Stimulated activated CD4-positive, alpha-beta T cell treated with anti-CD3 and anti-CD28 coated beads, Interleukin-1b, Interleukin-23, amount 100 ng/mL, for 1 hour (primary cell): ENCODE results near the gene SRRM5.
"Not testable (repeated sequence)": the region's sequence is repeated elsewhere in the genome, so short reads cannot be mapped to it uniquely, and the experiment has no call there.

Experiments
- DNase-seq, 2 donors: peaks; one replicate each; pipeline ENCODE4 v3.0.0-alpha.2; 2020; ENCODE audit warnings: low read depth in 2 of 2

The SRRM5 gene

DNA sequence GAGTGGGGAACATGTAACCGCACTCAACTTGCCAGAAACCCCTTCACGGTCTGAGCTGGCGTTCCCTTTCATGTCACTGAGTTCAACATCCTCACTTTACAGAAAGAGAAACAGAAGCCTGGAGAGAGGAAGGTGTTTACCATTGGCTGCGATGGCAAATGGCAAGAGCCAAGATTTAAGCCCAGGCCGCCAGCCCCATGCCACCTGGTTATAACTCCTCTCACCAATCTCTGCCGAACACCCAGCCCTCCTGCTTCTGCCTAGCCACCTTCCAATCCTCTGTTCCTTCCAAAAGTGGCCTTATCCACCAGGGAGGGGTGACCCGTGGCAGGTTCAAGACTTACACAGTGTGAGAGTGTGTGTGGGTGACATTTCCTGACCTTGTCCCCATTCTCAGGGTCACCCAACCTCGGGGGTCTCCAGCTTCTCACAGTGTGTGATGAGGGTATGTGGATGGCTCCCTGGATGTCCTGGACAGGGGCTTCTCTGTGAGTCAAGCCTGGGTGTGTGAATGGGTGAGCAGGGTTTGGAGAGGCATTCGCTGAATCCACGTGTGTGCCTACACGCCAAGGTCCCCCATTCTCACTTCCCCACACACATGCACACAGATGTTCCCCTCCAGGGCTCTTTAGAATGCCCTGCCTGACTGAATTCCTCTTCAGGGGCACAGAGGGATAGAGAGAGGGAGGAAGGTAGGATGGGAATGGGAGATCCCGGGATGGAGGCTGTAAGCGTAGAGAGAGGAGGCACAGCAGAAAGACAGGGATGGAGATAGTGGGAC lies 26.5 kb downstream of the SRRM5 start:
- DNase-seq, result no peak

DNA sequence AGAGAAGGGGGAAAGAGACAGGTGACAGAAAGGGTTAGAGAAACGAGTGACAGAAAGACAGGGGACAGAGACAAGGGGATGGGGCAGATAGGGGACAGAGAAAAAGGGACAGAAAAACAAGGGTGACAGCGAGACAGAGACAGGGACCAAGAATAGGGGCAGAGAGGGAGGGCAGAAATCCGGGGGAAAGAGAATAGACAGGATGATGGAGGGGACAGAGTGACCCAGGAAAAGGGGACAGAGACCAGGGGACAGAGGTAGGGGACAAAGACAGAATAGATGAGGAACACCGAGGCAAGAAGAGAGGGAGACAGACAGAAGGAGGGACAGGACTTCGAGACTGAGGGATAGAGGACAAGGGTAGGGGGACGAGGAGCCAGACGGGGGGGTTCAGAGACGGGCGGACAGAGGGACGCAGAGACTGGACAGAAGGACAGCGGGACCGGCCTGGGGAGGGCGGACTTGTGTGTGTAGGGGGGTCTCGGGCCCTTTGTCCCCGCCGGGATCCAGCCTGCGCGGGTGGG lies 27.2 kb downstream of the SRRM5 start:
- DNase-seq, result no peak

- peak in 1 of 2 donors; percentile 18 for DNase-seq
These were observed 27.9 kb downstream of the SRRM5 start, which contains the start of gene CADM4 for GRCh38 chr19:43639519-43640423. Gene CADM4, minus strand, starts transcription at chr19:43639850. Its CDS starts 60 bp downstream, at chr19:43639790.

DNA sequence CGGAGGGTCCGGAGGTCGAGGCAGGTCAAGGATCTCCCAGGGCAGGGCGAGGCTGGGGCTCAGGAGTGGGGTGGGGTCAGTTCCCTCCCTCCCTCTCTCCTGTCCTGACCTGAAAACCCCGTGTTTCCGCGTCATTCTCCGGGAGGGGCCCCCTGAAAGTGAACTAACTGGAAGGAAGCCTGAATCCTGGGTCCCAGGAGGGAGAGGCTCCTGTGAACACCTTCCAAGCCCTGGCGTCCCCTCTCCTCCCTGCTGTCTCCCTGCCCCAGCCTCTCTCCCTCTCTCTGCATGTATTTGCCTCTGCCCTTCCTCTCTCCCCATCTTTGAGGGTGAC lies 28.5 kb downstream of the SRRM5 start:
- no peak for DNase-seq

GRCh38 chr19:43641333-43641732 lies 29.4 kb downstream of the SRRM5 start:
- DNase-seq, result no peak

- DNase-seq, result no peak
These were observed 30.6 kb downstream of the SRRM5 start for GRCh38 chr19:43642531-43642930.

DNA sequence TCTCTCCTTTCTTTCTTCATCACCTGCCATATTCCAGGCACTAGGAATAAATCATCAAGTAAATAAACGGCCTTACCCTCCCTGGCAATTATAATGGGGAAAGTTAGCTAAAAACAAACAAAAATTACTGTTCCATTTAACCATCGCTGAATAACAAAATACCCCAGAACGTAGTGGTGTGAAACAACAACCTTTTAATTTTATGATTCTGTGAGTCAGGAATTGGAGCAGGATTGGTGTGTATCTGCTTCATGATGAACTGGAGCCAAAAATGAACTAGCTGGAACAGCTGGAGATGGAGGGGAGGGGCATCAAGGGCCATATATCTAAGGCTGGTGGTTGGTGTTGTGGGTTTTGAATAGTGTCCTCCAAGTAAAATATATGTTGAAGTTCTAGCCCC lies 31.4 kb downstream of the SRRM5 start:
- no peak for DNase-seq

DNA sequence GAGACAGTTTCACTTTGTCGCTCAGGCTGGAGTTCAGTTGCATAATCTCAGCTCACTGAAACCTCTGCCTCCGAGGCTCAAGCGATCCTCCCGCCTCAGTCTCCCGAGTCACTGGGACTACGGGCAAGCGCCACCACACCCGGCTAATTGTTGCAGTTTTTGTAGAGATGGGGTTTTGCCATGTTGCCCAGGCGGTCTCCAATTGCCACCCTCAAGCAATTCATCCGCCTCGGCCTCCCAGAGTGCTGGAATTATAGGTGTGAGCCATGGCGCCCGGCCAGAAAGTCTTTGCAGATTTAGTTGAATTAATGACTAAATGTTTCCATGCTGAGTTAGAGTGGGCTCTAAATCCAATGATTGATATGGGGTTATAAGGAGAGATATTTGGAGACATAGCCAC lies 32.3 kb downstream of the SRRM5 start:
- no peak for DNase-seq

DNA sequence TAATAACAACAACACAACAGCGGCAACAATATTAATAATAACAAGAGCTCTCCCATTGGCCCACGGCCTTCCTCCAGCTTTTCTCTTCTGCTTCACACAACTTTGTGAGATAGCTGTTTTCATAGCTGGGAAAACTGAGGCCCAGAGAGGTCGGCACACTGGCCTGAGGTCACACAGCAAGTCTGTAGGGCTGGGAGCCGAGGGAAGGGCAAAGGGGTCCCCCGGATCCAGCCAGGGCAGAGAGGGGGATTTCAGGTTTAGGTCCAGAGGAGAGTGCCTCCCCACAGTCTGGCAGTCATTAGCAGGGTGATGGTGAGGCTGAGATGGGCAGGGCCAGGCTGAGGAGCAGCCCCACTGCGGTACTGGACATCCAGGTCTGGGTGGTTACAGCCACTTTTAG lies 36.7 kb downstream of the SRRM5 start:
- no peak for DNase-seq

DNA sequence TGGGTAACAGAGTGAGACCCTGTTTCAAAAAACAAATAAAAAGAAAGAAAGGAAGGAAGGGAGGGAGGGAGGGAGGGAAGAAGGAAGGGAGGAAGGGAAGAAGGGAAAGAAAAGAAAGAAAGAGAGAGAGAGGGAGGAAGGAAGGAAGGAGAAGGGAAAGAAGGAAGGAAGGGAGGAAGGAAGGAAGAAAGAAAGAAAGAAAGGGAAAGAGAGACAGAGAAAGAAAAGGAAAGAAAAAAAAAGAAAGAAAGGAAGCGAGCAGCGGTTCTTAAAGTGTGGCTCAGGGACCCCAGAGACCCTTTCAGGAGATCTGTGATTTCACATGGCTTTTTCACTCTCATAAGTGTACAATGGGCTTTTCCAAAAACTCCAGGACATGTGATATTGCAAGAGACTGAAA lies 37.6 kb downstream of the SRRM5 start:
- no peak for DNase-seq

DNA sequence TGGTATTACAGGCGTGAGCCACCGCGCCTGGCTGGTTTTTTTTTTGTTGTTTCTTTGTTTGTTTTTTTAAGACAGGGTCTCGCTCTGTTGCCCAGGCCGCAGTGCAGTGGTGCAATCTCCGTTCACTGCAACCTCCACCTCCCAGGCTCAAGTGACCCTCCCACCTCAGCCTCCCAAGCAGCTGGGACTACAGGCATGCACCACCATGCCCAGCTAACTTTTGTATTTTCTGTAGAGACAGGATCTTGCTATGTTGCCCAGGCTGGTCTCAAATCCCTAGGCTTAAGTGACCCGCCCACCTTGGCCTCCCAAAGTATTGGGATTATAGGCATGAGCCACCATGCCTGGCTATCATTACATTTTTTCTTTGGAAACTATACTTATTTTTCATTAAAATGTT lies 38.4 kb downstream of the SRRM5 start:
- DNase-seq, result not testable (repeated sequence)

GRCh38 chr19:43651758-43652545 lies 40.1 kb downstream of the SRRM5 start:
- no peak for DNase-seq

DNA sequence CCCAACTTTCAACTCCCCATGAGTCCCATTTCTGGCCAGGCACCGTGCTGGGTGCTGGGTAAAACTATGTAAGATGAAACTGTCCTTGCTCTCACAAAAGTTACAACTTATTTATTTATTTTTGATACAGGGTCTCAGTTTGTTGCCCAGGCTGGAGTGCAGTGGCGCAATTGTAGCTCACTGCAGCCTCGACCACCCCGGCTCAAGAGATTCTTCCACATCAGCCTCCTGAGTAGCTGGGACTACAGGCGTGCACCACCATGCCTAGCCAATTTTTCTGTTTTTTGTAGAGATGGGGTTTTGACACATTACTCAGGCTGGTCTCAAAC lies 40.6 kb downstream of the SRRM5 start:
- no peak for DNase-seq

GRCh38 chr19:43656436-43656835 lies 44.5 kb downstream of the SRRM5 start:
- DNase-seq, result no peak

DNA sequence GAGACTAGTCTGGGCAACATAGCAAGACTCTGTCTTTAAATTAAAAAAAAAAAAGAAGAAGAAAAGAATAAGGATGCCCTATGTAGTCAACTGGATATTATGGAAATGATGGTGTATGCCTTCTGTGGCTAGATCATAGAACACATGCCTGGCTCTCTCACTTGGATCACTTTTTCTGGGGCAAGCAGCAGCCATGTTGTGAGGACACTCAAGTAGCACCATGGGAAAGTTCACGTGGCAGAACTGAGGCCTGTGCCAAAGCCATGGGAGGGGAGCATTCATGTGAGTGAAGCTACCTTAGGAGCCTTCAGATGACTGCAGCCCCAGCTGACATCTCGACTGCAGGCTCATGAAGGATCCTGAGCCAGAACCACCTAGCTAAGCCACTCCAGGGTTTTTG lies 46.1 kb downstream of the SRRM5 start:
- no peak for DNase-seq

DNA sequence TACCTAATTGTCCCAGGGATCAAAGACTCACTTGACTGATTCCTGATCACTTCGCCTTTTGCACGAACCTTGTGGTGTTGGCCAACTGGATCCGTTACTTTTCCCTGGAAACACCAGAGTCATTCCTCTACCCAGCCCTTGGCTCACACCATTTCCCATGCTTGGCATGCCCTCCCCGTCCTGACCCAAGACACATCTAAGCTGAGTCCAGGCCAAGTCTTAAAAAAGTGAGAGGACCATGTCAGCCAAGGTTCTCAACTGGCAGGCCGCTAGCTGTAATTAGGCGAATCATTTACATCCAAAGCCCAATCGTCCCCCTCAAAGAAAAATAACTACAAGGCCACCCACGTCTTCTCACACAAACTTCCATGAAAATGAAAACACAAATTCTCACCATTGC lies 46.6 kb downstream of the SRRM5 start:
- DNase-seq, result no peak

GRCh38 chr19:43660301-43660970 lies 48.5 kb downstream of the SRRM5 start:
- no peak for DNase-seq

GRCh38 chr19:43660971-43661360 lies 49.1 kb downstream of the SRRM5 start:
- DNase-seq, result no peak

- DNase-seq, result no peak
These were observed 50.6 kb downstream of the SRRM5 start for GRCh38 chr19:43662487-43662886.

GRCh38 chr19:43664018-43664417 lies 52.1 kb downstream of the SRRM5 start:
- DNase-seq, result no peak
